Lower leg skin (tissue), 3 donors: ENCODE data around the gene RPS6KC1.
"Not testable (repeated sequence)": the region's sequence is repeated elsewhere in the genome, so short reads cannot be mapped to it uniquely, and the experiment has no call there.

Source experiments
- POLR2A ChIP-seq, 2 donors: fragments of 450-650 bp; IDR thresholded peaks; one replicate each; pipeline ENCODE4 v1.6.1; 2016 to 2017; ENCODE audit warnings: antibody characterized with exemption in 2 of 2, mild to moderate bottlenecking in 1 of 2, moderate library complexity in 1 of 2
- TF ChIP-seq, protein P1 (sequence below), 3 donors: fragments of 450-650 bp; IDR thresholded peaks; one replicate each; pipeline ENCODE4 v1.5.1; 2016; ENCODE audit warnings: antibody characterized with exemption in 3 of 3, mild to moderate bottlenecking in 3 of 3, moderate library complexity in 2 of 3

DNA sequence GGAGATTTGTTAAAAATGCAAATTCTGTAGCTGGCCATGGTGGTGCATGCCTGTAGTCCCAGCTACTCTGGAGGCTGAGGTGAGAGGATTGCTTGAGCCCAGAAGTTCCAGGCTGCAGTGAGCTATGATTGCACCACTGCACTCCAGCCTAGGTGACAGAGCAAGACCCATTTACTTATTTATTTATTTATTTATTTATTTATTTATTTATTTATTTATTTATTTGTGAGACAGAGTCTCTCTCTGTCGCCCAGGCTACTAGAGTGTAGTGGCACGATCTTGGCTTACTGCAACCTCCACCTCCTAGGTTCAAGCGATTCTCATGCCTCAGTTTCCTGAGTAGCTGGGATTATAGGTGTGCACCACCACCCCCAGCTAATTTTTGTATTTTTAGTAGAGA, 250.5 kb downstream of the RPS6KC1 start:
- TF ChIP-seq, protein P1, sequence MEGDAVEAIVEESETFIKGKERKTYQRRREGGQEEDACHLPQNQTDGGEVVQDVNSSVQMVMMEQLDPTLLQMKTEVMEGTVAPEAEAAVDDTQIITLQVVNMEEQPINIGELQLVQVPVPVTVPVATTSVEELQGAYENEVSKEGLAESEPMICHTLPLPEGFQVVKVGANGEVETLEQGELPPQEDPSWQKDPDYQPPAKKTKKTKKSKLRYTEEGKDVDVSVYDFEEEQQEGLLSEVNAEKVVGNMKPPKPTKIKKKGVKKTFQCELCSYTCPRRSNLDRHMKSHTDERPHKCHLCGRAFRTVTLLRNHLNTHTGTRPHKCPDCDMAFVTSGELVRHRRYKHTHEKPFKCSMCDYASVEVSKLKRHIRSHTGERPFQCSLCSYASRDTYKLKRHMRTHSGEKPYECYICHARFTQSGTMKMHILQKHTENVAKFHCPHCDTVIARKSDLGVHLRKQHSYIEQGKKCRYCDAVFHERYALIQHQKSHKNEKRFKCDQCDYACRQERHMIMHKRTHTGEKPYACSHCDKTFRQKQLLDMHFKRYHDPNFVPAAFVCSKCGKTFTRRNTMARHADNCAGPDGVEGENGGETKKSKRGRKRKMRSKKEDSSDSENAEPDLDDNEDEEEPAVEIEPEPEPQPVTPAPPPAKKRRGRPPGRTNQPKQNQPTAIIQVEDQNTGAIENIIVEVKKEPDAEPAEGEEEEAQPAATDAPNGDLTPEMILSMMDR (IDR thresholded peaks at IDR 0.05): not testable (repeated sequence)
- TF ChIP-seq POLR2A (IDR thresholded peaks at IDR 0.05): not testable (repeated sequence)
